ENCODE results near the gene TAS2R41.

Gene TAS2R41

GRCh38 chr7:143495851-143496250 is 18.2 kb downstream of the TAS2R41 start:
- Mint-ChIP-seq H3K4me3 (no peak overlapping the region), H3K4me1 (ENCODE audit: low read depth) (peaks cover 20% of the 10 kb centered on the region), H3K27ac (no peak overlapping the region), H3K36me3 (peaks cover 38% of the 10 kb centered on the region), H3K27me3 (no peaks in the 10 kb centered on the region), H3K9me3 (ENCODE audit: low read depth) (no peaks in the 10 kb centered on the region)

GRCh38 chr7:143496263-143496662 is 18.6 kb downstream of the TAS2R41 start:
- Mint-ChIP-seq H3K9me3 (ENCODE audit: low read depth) (no peaks in the 10 kb centered on the region), H3K27ac (no peak overlapping the region), H3K27me3 (no peaks in the 10 kb centered on the region), H3K4me3 (no peak overlapping the region), H3K4me1 (ENCODE audit: low read depth) (peaks cover 20% of the 10 kb centered on the region), H3K36me3 (peaks cover 38% of the 10 kb centered on the region)

GRCh38 chr7:143497008-143497795 is 19.5 kb downstream of the TAS2R41 start:
- Mint-ChIP-seq H3K9me3 (ENCODE audit: low read depth) (no peaks in the 10 kb centered on the region), H3K27me3 (no peaks in the 10 kb centered on the region), H3K27ac (no peak overlapping the region), H3K4me1 (ENCODE audit: low read depth) (peaks cover 15% of the 10 kb centered on the region), H3K4me3 (no peak overlapping the region), H3K36me3 (peaks cover 40% of the 10 kb centered on the region)

GRCh38 chr7:143499246-143499645 is 21.6 kb downstream of the TAS2R41 start:
- peaks cover 32% of the 10 kb centered on the region for H3K36me3 Mint-ChIP-seq
- no peak overlapping the region for H3K4me3 Mint-ChIP-seq
- no peaks in the 10 kb centered on the region for H3K4me1 Mint-ChIP-seq (ENCODE audit: low read depth)
- H3K27me3 Mint-ChIP-seq: no peaks in the 10 kb centered on the region
- no peak overlapping the region for H3K27ac Mint-ChIP-seq
- no peaks in the 10 kb centered on the region for H3K9me3 Mint-ChIP-seq (ENCODE audit: low read depth)

GRCh38 chr7:143499743-143500348 is 22.2 kb downstream of the TAS2R41 start:
- no peaks in the 10 kb centered on the region for H3K4me1 Mint-ChIP-seq (ENCODE audit: low read depth)
- H3K36me3 Mint-ChIP-seq: peaks cover 37% of the 10 kb centered on the region
- no peak overlapping the region for H3K4me3 Mint-ChIP-seq
- H3K27me3 Mint-ChIP-seq: no peaks in the 10 kb centered on the region
- H3K9me3 Mint-ChIP-seq (ENCODE audit: low read depth): no peaks in the 10 kb centered on the region
- H3K27ac Mint-ChIP-seq: no peak overlapping the region

GRCh38 chr7:143503261-143503660 is 25.6 kb downstream of the TAS2R41 start:
- H3K27me3 Mint-ChIP-seq: no peaks in the 10 kb centered on the region
- peaks cover 2% of the 10 kb centered on the region for H3K4me1 Mint-ChIP-seq (ENCODE audit: low read depth)
- no peak overlapping the region for H3K27ac Mint-ChIP-seq
- H3K9me3 Mint-ChIP-seq (ENCODE audit: low read depth): no peaks in the 10 kb centered on the region
- H3K36me3 Mint-ChIP-seq: peaks cover 35% of the 10 kb centered on the region
- H3K4me3 Mint-ChIP-seq: no peak overlapping the region

- Mint-ChIP-seq H3K27me3 (no peaks in the 10 kb centered on the region), H3K9me3 (ENCODE audit: low read depth) (no peaks in the 10 kb centered on the region), H3K4me3 (no peak overlapping the region), H3K36me3 (peaks cover 35% of the 10 kb centered on the region), H3K4me1 (ENCODE audit: low read depth) (peaks cover 2% of the 10 kb centered on the region), H3K27ac (peak overlapping the region; percentile 50)
These were observed 26.7 kb downstream of the TAS2R41 start for GRCh38 chr7:143504215-143504936.

GRCh38 chr7:143504937-143505297 is 27.2 kb downstream of the TAS2R41 start:
- H3K4me1 Mint-ChIP-seq (ENCODE audit: low read depth): peaks cover 2% of the 10 kb centered on the region
- no peak overlapping the region for H3K27ac Mint-ChIP-seq
- H3K36me3 Mint-ChIP-seq: peaks cover 38% of the 10 kb centered on the region
- H3K4me3 Mint-ChIP-seq: no peak overlapping the region
- H3K27me3 Mint-ChIP-seq: no peaks in the 10 kb centered on the region
- no peaks in the 10 kb centered on the region for H3K9me3 Mint-ChIP-seq (ENCODE audit: low read depth)

GRCh38 chr7:143505838-143506237 is 28.2 kb downstream of the TAS2R41 start:
- Mint-ChIP-seq H3K4me3 (no peak overlapping the region), H3K27me3 (no peaks in the 10 kb centered on the region), H3K9me3 (ENCODE audit: low read depth) (no peaks in the 10 kb centered on the region), H3K4me1 (ENCODE audit: low read depth) (peaks cover 2% of the 10 kb centered on the region), H3K36me3 (peaks cover 39% of the 10 kb centered on the region), H3K27ac (no peak overlapping the region)

- no peak overlapping the region for H3K4me3 Mint-ChIP-seq
- H3K9me3 Mint-ChIP-seq (ENCODE audit: low read depth): no peaks in the 10 kb centered on the region
- H3K27ac Mint-ChIP-seq: no peak overlapping the region
- peaks cover 2% of the 10 kb centered on the region for H3K4me1 Mint-ChIP-seq (ENCODE audit: low read depth)
- no peaks in the 10 kb centered on the region for H3K27me3 Mint-ChIP-seq
- peaks cover 36% of the 10 kb centered on the region for H3K36me3 Mint-ChIP-seq
These were observed 29.4 kb downstream of the TAS2R41 start for GRCh38 chr7:143507094-143507518.

GRCh38 chr7:143507534-143508055 is 29.9 kb downstream of the TAS2R41 start:
- H3K27ac Mint-ChIP-seq: no peak overlapping the region
- peaks cover 2% of the 10 kb centered on the region for H3K4me1 Mint-ChIP-seq (ENCODE audit: low read depth)
- H3K27me3 Mint-ChIP-seq: no peaks in the 10 kb centered on the region
- peaks cover 39% of the 10 kb centered on the region for H3K36me3 Mint-ChIP-seq
- H3K9me3 Mint-ChIP-seq (ENCODE audit: low read depth): no peaks in the 10 kb centered on the region
- H3K4me3 Mint-ChIP-seq: no peak overlapping the region

- H3K4me3 Mint-ChIP-seq: no peak overlapping the region
- no peaks in the 10 kb centered on the region for H3K27me3 Mint-ChIP-seq
- H3K4me1 Mint-ChIP-seq (ENCODE audit: low read depth): no peaks in the 10 kb centered on the region
- peaks cover 35% of the 10 kb centered on the region for H3K36me3 Mint-ChIP-seq
- no peak overlapping the region for H3K27ac Mint-ChIP-seq
- H3K9me3 Mint-ChIP-seq (ENCODE audit: low read depth): no peaks in the 10 kb centered on the region
These were observed 33.4 kb downstream of the TAS2R41 start for GRCh38 chr7:143510854-143511592.

GRCh38 chr7:143511593-143512047 is 33.9 kb downstream of the TAS2R41 start:
- Mint-ChIP-seq H3K4me3 (no peak overlapping the region), H3K4me1 (ENCODE audit: low read depth) (no peaks in the 10 kb centered on the region), H3K36me3 (peaks cover 30% of the 10 kb centered on the region), H3K27me3 (no peaks in the 10 kb centered on the region), H3K27ac (no peak overlapping the region), H3K9me3 (ENCODE audit: low read depth) (no peaks in the 10 kb centered on the region)

GRCh38 chr7:143512488-143513340 is 35.0 kb downstream of the TAS2R41 start:
- H3K4me3 Mint-ChIP-seq: no peak overlapping the region
- peaks cover 21% of the 10 kb centered on the region for H3K36me3 Mint-ChIP-seq
- no peaks in the 10 kb centered on the region for H3K9me3 Mint-ChIP-seq (ENCODE audit: low read depth)
- H3K27me3 Mint-ChIP-seq: no peaks in the 10 kb centered on the region
- no peak overlapping the region for H3K27ac Mint-ChIP-seq
- H3K4me1 Mint-ChIP-seq (ENCODE audit: low read depth): no peaks in the 10 kb centered on the region

All from activated naive CD8-positive, alpha-beta T cell (primary cell).